GM12892 (cell line): ENCODE results near the gene EVX2.

Experiments used
- POLR2A ChIP-seq: IDR thresholded peaks from 2 replicates; pipeline ENCODE4 v1.6.1; 2011; ENCODE audit warnings: low read depth, low read length, control low read depth
- POLR2AphosphoS5 ChIP-seq: IDR thresholded peaks from 2 replicates; pipeline ENCODE4 v1.6.1; 2011; ENCODE audit warnings: low read depth, low read length, control low read depth
- TAF1 ChIP-seq: IDR thresholded peaks from 2 replicates; pipeline ENCODE4 v1.6.1; 2011; ENCODE audit warnings: low read depth, mild to moderate bottlenecking, control low read depth, low read length, borderline replicate concordance

DNA sequence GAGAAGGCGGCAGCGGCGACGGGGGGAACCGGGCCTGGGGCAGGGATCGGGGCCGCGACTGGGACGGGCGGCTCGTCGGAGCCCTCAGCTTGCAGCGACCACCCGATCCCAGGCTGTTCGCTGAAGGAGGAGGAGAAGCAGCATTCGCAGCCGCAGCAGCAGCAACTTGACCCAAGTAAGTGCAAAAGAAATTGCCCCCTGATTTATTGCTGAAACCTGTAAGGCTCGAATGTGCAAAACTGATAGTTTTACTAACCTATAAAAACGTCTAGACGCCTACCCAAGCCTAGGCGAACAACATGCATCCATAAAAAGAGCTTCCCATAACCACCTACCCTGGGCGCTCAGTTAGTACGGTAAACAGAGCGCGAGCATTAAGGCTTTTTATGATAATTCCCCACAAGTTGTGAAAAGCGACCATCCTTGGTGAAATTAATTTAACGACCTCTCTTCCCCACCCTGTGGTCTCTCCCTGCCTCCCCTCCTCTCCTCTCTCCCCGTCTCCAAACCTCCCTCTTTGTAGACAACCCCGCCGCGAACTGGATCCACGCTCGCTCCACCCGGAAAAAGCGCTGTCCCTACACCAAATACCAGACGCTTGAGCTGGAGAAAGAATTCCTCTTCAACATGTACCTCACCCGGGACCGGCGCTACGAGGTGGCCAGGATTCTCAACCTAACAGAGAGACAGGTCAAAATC is 39.8 kb upstream of the EVX2 start:
- TF ChIP-seq TAF1 (no peak), POLR2AphosphoS5 (no peak), POLR2A (no peak)
